GM12865 (cell line): ENCODE results near the gene IMP3.

ENCODE experiments used
- DNase-seq: peaks from one replicate; pipeline ENCODE4 v3.0.0; 2010; ENCODE audit warnings: low read depth
- H3K4me3 ChIP-seq: 2 replicates; pipeline ENCODE4 v1.5.1; 2011; ENCODE audit warnings: mild to moderate bottlenecking, low read depth, low read length, control low read depth
- TF ChIP-seq, protein P1 (sequence below): IDR thresholded peaks from 2 replicates; pipeline ENCODE4 v1.5.1; 2011; ENCODE audit warnings: low read length, control low read depth, low read depth, inconsistent platforms; ENCODE audit not compliant: insufficient read depth; ENCODE audit errors: missing control alignments

The IMP3 gene

DNA sequence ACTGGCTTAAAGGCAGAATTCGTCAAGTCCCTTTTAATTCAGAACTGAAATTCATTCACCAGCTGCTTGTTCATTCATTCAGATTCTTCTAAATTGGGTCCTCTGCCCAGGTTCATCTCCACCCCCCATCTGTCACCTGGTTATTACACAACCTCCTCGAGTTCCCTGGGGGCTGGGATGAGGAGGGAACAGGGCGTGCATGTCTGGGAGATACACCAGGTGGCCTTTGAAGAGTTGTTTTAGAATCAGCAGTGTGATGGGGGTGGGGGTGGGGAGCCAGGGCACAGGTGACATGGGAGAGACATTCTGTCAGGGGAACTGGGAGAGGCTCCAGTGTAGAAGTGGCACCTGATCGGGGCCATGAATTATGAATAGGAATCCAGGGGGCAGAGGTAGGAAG lies 15.9 kb upstream of the IMP3 start:
- DNase-seq: no peak
- TF ChIP-seq, protein P1, sequence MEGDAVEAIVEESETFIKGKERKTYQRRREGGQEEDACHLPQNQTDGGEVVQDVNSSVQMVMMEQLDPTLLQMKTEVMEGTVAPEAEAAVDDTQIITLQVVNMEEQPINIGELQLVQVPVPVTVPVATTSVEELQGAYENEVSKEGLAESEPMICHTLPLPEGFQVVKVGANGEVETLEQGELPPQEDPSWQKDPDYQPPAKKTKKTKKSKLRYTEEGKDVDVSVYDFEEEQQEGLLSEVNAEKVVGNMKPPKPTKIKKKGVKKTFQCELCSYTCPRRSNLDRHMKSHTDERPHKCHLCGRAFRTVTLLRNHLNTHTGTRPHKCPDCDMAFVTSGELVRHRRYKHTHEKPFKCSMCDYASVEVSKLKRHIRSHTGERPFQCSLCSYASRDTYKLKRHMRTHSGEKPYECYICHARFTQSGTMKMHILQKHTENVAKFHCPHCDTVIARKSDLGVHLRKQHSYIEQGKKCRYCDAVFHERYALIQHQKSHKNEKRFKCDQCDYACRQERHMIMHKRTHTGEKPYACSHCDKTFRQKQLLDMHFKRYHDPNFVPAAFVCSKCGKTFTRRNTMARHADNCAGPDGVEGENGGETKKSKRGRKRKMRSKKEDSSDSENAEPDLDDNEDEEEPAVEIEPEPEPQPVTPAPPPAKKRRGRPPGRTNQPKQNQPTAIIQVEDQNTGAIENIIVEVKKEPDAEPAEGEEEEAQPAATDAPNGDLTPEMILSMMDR: no peak
- H3K4me3 ChIP-seq: no peak overlapping the region

DNA sequence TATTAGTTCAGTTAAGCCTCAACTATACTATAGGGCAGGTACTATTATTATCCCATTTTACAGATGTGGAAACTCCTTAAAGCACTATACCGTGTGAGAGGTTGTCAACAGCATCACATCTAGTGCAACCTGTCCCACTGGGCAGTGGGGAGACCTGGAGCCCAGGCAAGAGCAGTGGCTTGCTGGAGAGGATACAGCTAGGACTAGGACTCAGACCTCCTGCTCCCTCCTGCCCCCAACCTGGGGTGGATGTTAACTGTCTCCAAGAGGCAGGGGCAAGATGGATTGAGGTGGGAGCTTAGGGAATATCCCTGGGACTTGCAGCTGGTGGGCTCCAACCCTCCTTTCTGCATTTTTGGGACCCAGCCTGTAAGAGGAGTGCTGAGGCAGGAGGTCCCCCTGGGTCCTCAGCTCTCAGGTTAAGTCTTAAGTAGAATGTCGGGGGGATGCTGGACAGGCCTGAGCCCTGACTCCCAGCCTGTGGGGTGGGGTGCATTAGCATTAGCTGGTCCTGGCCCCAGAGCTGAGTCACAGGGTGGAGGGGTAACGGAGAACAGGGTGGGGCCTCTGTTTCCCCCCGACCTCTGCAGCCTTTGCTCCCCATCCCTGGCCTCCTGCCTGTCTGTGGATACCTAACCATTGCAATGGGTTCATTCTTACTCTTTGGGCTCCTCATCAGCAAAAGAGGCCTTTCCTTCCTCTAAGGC lies 14.3 kb upstream of the IMP3 start:
- no peak for DNase-seq
- TF ChIP-seq, protein P1: no peak
- H3K4me3 ChIP-seq: no peak overlapping the region

DNA sequence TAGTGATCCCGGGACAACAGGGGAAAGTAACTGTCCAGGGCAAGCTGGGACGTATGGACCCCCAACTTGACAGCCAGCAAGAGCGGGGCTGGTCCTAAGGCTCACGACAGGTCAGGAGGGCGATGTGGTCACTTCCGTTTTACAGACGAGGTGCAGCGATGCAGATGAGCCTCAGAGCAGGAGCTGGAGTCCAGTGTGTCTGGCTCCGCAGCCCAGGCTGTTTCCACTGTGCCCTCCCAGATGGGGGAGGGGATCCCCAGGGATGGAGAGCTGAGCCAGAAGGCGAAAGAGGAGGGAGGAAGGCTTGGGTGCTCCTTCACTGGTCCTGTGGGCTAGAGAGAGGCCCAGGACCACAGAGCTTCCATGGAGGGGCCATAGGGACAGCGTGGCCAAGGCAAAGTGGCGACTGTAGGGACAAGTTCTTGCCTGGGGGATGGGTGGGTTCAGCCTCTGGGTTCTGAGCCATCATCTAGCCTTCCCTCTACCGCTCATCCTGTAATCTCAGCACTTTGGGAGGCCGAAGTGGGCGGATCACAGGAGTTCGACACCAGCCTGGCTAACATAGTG lies 13.4 kb upstream of the IMP3 start:
- TF ChIP-seq, protein P1: no peak
- no peak overlapping the region for H3K4me3 ChIP-seq
- no peak for DNase-seq

DNA sequence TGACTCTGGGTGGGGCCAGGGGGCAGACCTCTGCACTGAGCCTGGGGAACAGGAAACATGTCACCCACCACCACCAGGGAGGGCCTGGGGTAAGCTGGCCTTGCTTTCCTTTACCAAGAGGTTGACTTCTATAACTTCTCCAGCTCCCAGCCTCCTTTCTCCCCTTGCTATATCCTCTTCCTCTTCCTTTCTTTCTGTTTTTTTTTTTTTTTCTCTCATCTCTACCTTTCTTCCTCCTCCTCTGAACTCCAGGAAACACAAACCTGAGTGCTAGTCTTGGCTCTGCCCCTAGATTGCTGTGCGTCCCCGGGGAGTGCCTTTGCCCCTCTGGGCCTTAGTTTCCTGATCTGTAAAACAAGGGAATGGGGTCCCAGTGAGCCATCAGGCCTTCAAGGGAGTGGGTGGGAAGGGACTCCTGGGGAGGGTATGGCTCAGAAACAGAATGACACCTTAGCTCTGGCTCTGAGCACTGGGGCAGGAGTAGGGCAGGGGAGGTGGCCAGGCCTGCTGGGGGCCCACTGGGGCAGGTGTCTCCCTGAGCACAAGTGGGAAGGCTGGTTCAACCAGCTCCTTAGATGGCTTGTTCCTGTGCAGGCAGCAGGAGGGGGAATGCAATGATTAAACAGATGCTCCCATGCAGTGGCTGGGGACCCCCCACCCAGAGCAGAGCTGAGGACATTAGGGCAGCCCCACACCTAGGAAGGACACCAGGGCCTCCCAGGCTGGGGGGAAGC lies 12.0 kb upstream of the IMP3 start:
- TF ChIP-seq, protein P1: no peak
- DNase-seq: no peak
- H3K4me3 ChIP-seq: no peak overlapping the region

DNA sequence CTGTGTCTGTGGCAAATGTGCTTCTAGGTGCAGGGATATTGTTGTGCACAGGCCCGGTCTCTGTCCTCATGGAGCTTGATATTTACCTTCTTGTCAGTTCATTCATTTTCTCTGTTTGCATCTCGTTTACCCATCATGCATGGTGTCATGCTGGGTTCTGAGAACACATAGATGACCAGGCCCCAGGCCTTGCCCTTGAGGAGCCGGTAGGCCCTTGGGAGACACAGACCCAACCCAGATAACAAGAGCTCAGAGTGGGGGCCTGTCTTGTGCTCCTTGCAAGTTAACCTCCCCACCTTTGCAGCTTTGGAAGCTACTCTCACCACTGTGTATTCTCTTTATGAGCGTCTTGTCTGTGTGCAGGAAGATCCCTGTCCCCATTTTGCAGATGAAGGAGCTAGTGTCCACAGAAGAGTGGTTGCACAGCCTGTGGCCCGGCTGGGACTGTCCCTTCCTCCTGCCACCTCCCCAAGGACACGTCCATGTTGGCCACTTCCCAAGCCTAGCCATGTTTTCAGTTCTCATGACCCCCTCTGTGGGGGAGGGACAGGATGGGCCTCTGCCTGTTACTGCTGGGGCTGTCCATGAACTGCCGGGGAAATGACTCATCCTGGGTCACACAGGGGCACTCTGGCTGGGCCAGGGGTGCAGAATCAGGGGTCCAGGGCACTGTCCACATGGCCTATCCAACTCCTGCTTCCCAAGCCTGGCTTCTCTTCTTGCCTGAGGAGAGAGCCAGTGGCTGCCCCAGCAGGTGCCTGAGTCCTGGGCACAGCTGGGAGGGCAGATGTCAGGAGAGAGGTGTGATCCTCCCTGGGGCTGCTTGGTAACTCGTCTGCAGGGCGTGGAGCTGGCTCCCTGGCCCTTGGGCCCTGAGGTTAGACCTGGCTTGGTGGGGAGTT lies 11.1 kb upstream of the IMP3 start:
- no peak for DNase-seq
- TF ChIP-seq, protein P1: no peak
- no peak overlapping the region for H3K4me3 ChIP-seq

DNA sequence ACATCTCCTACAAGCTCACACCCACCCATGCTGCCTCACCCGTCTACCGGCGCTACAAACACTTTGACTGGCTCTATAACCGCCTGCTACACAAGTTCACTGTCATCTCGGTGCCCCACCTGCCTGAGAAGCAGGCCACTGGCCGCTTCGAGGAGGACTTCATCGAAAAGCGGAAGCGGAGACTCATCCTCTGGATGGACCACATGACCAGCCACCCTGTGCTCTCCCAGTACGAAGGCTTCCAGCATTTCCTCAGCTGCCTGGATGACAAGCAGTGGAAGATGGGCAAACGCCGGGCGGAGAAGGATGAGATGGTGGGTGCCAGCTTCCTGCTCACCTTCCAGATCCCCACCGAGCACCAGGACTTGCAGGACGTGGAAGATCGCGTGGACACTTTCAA lies 9.8 kb upstream of the IMP3 start:
- TF ChIP-seq, protein P1: no peak
- no peak overlapping the region for H3K4me3 ChIP-seq
- no peak for DNase-seq
